Liver (tissue), 9 donors: ENCODE data around the gene NXPH3. TPM values are rescaled to one million over a fixed set of nuclear protein-coding genes. Genes with fewer than 3 reads are reported as not detected.
"Not testable (repeated sequence)": the region's sequence is repeated elsewhere in the genome, so short reads cannot be mapped to it uniquely, and the experiment has no call there.

Experiments
- DNase-seq: peaks from one replicate; pipeline ENCODE4 v3.0.0-alpha.2; 2017; ENCODE audit warnings: low spot score
- H3K27ac ChIP-seq, 2 donors: one replicate each; pipeline ENCODE4 v1.7.0; 2013; ENCODE audit warnings: inconsistent platforms in 2 of 2, low read length in 2 of 2, control low read depth in 1 of 2, low read depth in 1 of 2, mild to moderate bottlenecking in 1 of 2
- H3K27me3 ChIP-seq, 4 donors: one replicate each; pipeline versions ENCODE4 v1.6.1 to v1.7.0; 2013; ENCODE audit warnings: low read length in 3 of 4, inconsistent platforms in 1 of 4, mild to moderate bottlenecking in 1 of 4, moderate library complexity in 1 of 4; ENCODE audit not compliant: control insufficient read depth in 4 of 4, insufficient read depth in 4 of 4
- H3K36me3 ChIP-seq, 4 donors: one replicate each; pipeline versions ENCODE4 v1.6.1 to v1.7.0; 2013; ENCODE audit warnings: low read length in 3 of 4, mild to moderate bottlenecking in 3 of 4, low read depth in 1 of 4, moderate library complexity in 1 of 4; ENCODE audit not compliant: control insufficient read depth in 4 of 4, insufficient read depth in 3 of 4
- H3K4me1 ChIP-seq, 4 donors: one replicate each; pipeline versions ENCODE4 v1.6.1 to v1.7.0; 2013; ENCODE audit warnings: low read length in 3 of 4, mild to moderate bottlenecking in 3 of 4, moderate library complexity in 1 of 4; ENCODE audit not compliant: control insufficient read depth in 4 of 4, insufficient read depth in 4 of 4
- H3K4me3 ChIP-seq, 3 donors: one replicate each; pipeline versions ENCODE4 v1.6.1 to v1.7.0; 2013; ENCODE audit warnings: low read length in 3 of 3, control low read depth in 1 of 3, low read depth in 1 of 3, mild to moderate bottlenecking in 1 of 3
- H3K9ac ChIP-seq, 2 donors: one replicate each; pipeline ENCODE4 v1.7.0; 2013; ENCODE audit warnings: low read length in 2 of 2, mild to moderate bottlenecking in 2 of 2, moderate library complexity in 2 of 2, control low read depth in 1 of 2, low read depth in 1 of 2
- H3K9me3 ChIP-seq, 4 donors: one replicate each; pipeline versions ENCODE4 v1.6.1 to v1.7.0; 2013; ENCODE audit warnings: low read length in 3 of 4; ENCODE audit not compliant: control insufficient read depth in 4 of 4
- FOXA1 ChIP-seq: IDR thresholded peaks from 2 replicates; pipeline ENCODE4 v1.6.1; 2016; ENCODE audit warnings: antibody characterized with exemption
- GABPA ChIP-seq, 2 donors: IDR thresholded peaks in 1 of 2; conservative IDR thresholded peaks in 1 of 2; 2 replicates each; pipeline ENCODE4 v1.6.1; 2016; ENCODE audit warnings: antibody characterized with exemption in 2 of 2, mild to moderate bottlenecking in 1 of 2, moderate library complexity in 1 of 2
- HNF4G ChIP-seq: IDR thresholded peaks from 2 replicates; pipeline ENCODE4 v1.6.1; 2016; ENCODE audit warnings: antibody characterized with exemption
- JUND ChIP-seq, 2 donors: IDR thresholded peaks; 2 replicates each; pipeline ENCODE4 v1.6.1; 2016; ENCODE audit warnings: antibody characterized with exemption in 2 of 2
- RAD21 ChIP-seq, 2 donors: IDR thresholded peaks; 2 replicates each; pipeline ENCODE4 v1.6.1; 2016; ENCODE audit warnings: antibody characterized with exemption in 2 of 2, mild to moderate bottlenecking in 2 of 2
- RXRA ChIP-seq, 2 donors: IDR thresholded peaks; 2 replicates each; pipeline ENCODE4 v1.6.1; 2017 to 2018; ENCODE audit warnings: antibody characterized with exemption in 2 of 2, mild to moderate bottlenecking in 1 of 2
- SP1 ChIP-seq: IDR thresholded peaks from 2 replicates; pipeline ENCODE4 v1.6.1; 2018; ENCODE audit warnings: antibody characterized with exemption, mild to moderate bottlenecking
- TAF1 ChIP-seq: conservative IDR thresholded peaks from 2 replicates; pipeline ENCODE4 v1.6.1; 2016; ENCODE audit warnings: antibody characterized with exemption, mild to moderate bottlenecking
- YY1 ChIP-seq: IDR thresholded peaks from 2 replicates; pipeline ENCODE4 v1.6.1; 2016; ENCODE audit warnings: antibody characterized with exemption, mild to moderate bottlenecking
- WGBS: extraction: QIAGEN DNeasy Blood & Tissue Kit; methylation state at CpG from one replicate; pipeline ENCODE4 v1.1.7; 2013; 5-methylcytosine and 5-hydroxymethylcytosine counted together
- polyA plus RNA-seq, 2 donors: library from polyadenylated mRNA; stranded (reverse) in 1 of 2; unstranded in 1 of 2; fragments of 200-250 nt in 1 of 2; fragments of >200 nt in 1 of 2; fragmentation: Nextera tagmentation in 1 of 2; extraction: Ambion mirVana in 1 of 2; gene quantifications; one replicate each; pipeline versions ENCODE4 v1.2.1 to v1.2.3, GENCODE V29; 2013 to 2015
- total RNA-seq, 2 donors: library from RNA; depleted of rRNA; stranded (reverse); fragments of >200 nt; gene quantifications; one replicate each; pipeline ENCODE4 v1.2.3, GENCODE V29; 2014
- TF ChIP-seq, protein P1 (sequence below): fragments of 150-350 bp; IDR thresholded peaks from 2 replicates; pipeline ENCODE4 v1.5.1; 2017; ENCODE audit warnings: improper control_type of control experiment, low read depth, low read length; ENCODE audit not compliant: missing input control
- TF ChIP-seq, protein P2 (sequence below): IDR thresholded peaks from 2 replicates; pipeline ENCODE4 v1.6.1; 2016; ENCODE audit warnings: antibody characterized with exemption
- TF ChIP-seq, protein P3 (sequence below): IDR thresholded peaks from 2 replicates; pipeline ENCODE4 v1.6.1; 2016; ENCODE audit warnings: antibody characterized with exemption
- TF ChIP-seq, protein P4 (sequence below): IDR thresholded peaks from 2 replicates; pipeline ENCODE4 v1.6.1; 2016; ENCODE audit warnings: antibody characterized with exemption, mild to moderate bottlenecking
- TF ChIP-seq, protein P5 (sequence below): IDR thresholded peaks from 2 replicates; pipeline ENCODE4 v1.6.1; 2016; ENCODE audit warnings: antibody characterized with exemption
- donor health status: healthy.
- donor health status: healthy.
- donor health status: healthy.
- donor health status: healthy.
- donor health status: healthy.

NXPH3 gene
- total and polyA plus RNA-seq, 4 donors = 0.17 to 0.22 TPM; not detected in 2

DNA sequence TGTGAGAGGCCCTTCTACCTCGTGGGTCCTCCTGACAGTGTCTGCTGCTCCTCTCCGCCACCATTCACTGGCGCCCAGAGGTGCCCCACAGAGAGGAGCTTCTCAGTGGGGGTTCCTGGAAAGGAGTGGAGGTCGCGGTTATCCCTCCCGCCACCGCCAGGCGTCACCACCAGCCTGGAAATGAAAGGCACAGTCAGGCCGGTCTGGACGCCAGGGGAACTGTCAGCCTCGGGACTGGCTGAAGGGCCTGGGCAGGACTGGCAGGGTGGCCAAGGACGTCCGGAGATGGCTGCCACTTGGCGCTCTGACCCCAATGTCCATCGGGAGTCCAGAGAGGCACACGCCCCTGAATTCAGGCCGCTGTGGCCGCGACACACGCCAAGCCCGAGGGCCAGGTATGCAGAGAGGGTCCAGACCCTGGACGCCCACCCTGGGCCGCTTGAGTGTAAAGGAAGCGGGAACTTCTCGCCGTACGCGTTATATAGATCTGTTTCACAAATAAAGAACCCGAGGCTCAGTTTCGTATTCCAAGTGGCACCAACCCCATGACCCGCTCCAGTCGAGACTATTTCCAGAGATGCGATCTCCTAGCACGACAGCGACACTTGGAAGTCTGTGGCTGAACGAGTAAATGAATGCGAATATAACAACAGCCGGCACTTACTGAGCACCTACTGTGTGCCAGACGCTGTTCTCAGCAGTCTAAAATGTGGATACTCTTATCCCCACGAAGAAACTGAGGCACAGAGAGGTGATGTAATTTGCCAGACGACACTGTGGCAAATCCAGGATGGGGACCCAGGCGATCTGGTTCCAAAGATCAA lies 7.6 kb upstream of the NXPH3 start (continued):
- TF ChIP-seq SP1 = no peak
- TF ChIP-seq, protein P1, sequence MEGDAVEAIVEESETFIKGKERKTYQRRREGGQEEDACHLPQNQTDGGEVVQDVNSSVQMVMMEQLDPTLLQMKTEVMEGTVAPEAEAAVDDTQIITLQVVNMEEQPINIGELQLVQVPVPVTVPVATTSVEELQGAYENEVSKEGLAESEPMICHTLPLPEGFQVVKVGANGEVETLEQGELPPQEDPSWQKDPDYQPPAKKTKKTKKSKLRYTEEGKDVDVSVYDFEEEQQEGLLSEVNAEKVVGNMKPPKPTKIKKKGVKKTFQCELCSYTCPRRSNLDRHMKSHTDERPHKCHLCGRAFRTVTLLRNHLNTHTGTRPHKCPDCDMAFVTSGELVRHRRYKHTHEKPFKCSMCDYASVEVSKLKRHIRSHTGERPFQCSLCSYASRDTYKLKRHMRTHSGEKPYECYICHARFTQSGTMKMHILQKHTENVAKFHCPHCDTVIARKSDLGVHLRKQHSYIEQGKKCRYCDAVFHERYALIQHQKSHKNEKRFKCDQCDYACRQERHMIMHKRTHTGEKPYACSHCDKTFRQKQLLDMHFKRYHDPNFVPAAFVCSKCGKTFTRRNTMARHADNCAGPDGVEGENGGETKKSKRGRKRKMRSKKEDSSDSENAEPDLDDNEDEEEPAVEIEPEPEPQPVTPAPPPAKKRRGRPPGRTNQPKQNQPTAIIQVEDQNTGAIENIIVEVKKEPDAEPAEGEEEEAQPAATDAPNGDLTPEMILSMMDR = peak; percentile 97
- TF ChIP-seq, protein P2, sequence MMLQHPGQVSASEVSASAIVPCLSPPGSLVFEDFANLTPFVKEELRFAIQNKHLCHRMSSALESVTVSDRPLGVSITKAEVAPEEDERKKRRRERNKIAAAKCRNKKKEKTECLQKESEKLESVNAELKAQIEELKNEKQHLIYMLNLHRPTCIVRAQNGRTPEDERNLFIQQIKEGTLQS = no peak

DNA sequence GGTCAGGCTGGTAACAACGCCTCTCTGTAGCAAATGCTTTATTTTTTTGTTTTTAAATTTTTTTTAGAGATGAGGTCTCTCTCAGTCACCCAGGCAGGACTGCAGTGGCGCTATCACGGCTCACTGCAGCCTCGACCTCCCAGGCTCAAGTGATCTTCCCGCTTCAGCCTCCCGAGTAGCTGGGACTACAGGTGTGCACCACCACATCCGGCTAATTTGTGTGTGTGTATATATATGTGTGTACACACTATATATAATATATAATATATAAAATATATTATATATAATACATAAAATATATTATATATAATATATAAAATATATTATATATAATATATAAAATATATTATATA lies 7.0 kb upstream of the NXPH3 start:
- peaks cover 0 to 17% (median 6%) of the 10 kb centered on the region in 4 donors for H3K4me1 ChIP-seq
- not testable (repeated sequence) for H3K36me3 ChIP-seq, H3K9me3 ChIP-seq, DNase-seq, H3K4me3 ChIP-seq, H3K9ac ChIP-seq, H3K27me3 ChIP-seq
- H3K27ac ChIP-seq = peak overlapping the region in 1 of 2 donors; percentile 63
- 67% methylated on average over 7 of the region's 7 CpGs for WGBS

DNA sequence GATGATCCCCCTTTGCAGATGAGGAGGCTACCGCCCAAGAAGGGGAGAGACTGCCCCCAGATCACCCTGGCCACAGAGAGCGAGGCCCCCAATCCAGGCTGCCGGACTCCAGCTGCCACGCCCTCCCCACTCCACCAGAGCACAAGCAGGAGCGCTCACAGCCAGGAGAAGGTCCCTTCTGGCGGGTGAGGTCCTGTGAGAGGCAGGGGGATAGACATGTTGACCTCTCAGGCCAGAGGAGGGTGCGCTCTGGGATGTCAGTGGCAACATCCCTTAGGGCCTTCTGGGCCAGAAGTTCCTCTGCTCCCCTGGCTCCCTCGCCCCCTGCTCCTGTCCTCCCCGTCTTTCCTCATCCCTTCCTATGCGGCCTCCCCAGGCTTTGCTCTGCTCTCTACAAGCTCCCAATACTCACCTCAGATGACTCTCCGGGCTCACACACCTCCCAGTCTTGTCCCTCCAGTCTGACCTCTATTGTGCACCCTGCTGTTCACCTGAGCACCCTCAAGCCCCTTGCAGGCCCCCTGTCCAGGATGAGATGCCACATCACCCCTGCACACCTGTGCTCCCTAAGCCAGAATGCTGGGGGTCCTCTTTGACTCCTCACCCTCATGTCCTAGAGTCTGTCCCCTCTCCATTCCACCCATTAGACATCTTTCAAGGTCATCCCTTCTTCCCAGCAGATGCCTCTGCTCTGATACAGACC lies 5.0 kb upstream of the NXPH3 start:
- no peak overlapping the region for H3K4me3 ChIP-seq
- no peak for DNase-seq
- H3K9ac ChIP-seq = no peak overlapping the region
- H3K27ac ChIP-seq = no peak overlapping the region
- peaks cover 0 to 2% (median 0%) of the 10 kb centered on the region in 4 donors for H3K27me3 ChIP-seq
- no peaks in the 10 kb centered on the region for H3K36me3 ChIP-seq
- 53% methylated on average over 11 of the region's 11 CpGs for WGBS
- H3K9me3 ChIP-seq = no peaks in the 10 kb centered on the region
- peaks cover 3 to 22% (median 7%) of the 10 kb centered on the region in 4 donors for H3K4me1 ChIP-seq
- no peak for TF ChIP-seq YY1
- TF ChIP-seq, protein P3, sequence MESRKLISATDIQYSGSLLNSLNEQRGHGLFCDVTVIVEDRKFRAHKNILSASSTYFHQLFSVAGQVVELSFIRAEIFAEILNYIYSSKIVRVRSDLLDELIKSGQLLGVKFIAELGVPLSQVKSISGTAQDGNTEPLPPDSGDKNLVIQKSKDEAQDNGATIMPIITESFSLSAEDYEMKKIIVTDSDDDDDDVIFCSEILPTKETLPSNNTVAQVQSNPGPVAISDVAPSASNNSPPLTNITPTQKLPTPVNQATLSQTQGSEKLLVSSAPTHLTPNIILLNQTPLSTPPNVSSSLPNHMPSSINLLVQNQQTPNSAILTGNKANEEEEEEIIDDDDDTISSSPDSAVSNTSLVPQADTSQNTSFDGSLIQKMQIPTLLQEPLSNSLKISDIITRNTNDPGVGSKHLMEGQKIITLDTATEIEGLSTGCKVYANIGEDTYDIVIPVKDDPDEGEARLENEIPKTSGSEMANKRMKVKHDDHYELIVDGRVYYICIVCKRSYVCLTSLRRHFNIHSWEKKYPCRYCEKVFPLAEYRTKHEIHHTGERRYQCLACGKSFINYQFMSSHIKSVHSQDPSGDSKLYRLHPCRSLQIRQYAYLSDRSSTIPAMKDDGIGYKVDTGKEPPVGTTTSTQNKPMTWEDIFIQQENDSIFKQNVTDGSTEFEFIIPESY = no peak
- TF ChIP-seq TAF1 = no peak
- no peak for TF ChIP-seq RXRA (IDR thresholded peaks at IDR 0.05)
- TF ChIP-seq JUND (IDR thresholded peaks at IDR 0.05) = no peak
- TF ChIP-seq, protein P4, sequence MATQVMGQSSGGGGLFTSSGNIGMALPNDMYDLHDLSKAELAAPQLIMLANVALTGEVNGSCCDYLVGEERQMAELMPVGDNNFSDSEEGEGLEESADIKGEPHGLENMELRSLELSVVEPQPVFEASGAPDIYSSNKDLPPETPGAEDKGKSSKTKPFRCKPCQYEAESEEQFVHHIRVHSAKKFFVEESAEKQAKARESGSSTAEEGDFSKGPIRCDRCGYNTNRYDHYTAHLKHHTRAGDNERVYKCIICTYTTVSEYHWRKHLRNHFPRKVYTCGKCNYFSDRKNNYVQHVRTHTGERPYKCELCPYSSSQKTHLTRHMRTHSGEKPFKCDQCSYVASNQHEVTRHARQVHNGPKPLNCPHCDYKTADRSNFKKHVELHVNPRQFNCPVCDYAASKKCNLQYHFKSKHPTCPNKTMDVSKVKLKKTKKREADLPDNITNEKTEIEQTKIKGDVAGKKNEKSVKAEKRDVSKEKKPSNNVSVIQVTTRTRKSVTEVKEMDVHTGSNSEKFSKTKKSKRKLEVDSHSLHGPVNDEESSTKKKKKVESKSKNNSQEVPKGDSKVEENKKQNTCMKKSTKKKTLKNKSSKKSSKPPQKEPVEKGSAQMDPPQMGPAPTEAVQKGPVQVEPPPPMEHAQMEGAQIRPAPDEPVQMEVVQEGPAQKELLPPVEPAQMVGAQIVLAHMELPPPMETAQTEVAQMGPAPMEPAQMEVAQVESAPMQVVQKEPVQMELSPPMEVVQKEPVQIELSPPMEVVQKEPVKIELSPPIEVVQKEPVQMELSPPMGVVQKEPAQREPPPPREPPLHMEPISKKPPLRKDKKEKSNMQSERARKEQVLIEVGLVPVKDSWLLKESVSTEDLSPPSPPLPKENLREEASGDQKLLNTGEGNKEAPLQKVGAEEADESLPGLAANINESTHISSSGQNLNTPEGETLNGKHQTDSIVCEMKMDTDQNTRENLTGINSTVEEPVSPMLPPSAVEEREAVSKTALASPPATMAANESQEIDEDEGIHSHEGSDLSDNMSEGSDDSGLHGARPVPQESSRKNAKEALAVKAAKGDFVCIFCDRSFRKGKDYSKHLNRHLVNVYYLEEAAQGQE = no peak
- no peak for TF ChIP-seq GABPA (IDR thresholded peaks at IDR 0.05 in 1 of 2, conservative IDR thresholded peaks at IDR 0.05 in 1 of 2)
- TF ChIP-seq, protein P5, sequence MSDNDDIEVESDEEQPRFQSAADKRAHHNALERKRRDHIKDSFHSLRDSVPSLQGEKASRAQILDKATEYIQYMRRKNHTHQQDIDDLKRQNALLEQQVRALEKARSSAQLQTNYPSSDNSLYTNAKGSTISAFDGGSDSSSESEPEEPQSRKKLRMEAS = no peak
- no peak for TF ChIP-seq FOXA1
- TF ChIP-seq RAD21 (IDR thresholded peaks at IDR 0.05) = no peak
- no peak for TF ChIP-seq HNF4G
- TF ChIP-seq, protein P2 = no peak
